GM12878 (cell line): ENCODE results near the gene FGF1. TPM values are rescaled to one million over a fixed set of nuclear protein-coding genes. Genes with fewer than 3 reads are reported as not detected.

Source experiments
- CREB1 ChIP-seq: IDR thresholded peaks from 2 replicates; pipeline ENCODE4 v1.6.1; 2012; ENCODE audit warnings: low read depth, mild to moderate bottlenecking, inconsistent platforms
- EP300 ChIP-seq, 2 experiments: fragments of 150-350 bp in 1 of 2; IDR thresholded peaks; 2 replicates each; pipeline ENCODE4 v1.6.1; 2011 to 2012; ENCODE audit warnings: low read depth in 2 of 2, low read length in 2 of 2, borderline replicate concordance in 1 of 2, improper control_type of control experiment in 1 of 2, inconsistent platforms in 1 of 2; ENCODE audit not compliant: control insufficient read depth in 1 of 2
- NFYB ChIP-seq: IDR thresholded peaks from 2 replicates; pipeline ENCODE4 v1.6.1; 2011; ENCODE audit warnings: low read depth, mild to moderate bottlenecking, low read length, improper control_type of control experiment, moderate library complexity; ENCODE audit not compliant: insufficient read depth
- POLR2A ChIP-seq: IDR thresholded peaks from 2 replicates; pipeline ENCODE4 v1.6.1; 2011; ENCODE audit warnings: low read depth, mild to moderate bottlenecking, low read length
- POLR2AphosphoS2 ChIP-seq: IDR thresholded peaks from 2 replicates; pipeline ENCODE4 v1.6.1; 2011; ENCODE audit warnings: low read depth, mild to moderate bottlenecking, low read length, improper control_type of control experiment, moderate library complexity
- SIX5 ChIP-seq: IDR thresholded peaks from 2 replicates; pipeline ENCODE4 v1.6.1; 2011; ENCODE audit warnings: mild to moderate bottlenecking, low read depth, low read length, moderate library complexity; ENCODE audit not compliant: severe bottlenecking
- SPI1 ChIP-seq: IDR thresholded peaks from 2 replicates; pipeline ENCODE4 v1.6.1; 2011; ENCODE audit warnings: low read depth, mild to moderate bottlenecking, low read length, moderate library complexity, borderline replicate concordance; ENCODE audit not compliant: insufficient read depth
- ZBTB11 ChIP-seq: fragments of 450-650 bp; formaldehyde crosslinking; IDR thresholded peaks from 2 replicates; pipeline ENCODE4 v1.5.0; 2022; ENCODE audit warnings: mild to moderate bottlenecking, missing genetic modification characterization
- ZNF592 ChIP-seq: fragments of 450-650 bp; IDR thresholded peaks from 2 replicates; pipeline ENCODE4 v1.6.1; 2017; ENCODE audit warnings: mild to moderate bottlenecking, moderate library complexity
- polyA plus RNA-seq, 11 experiments: library from polyadenylated mRNA; depleted of rRNA in 4 of 11; unstranded in 6 of 11; stranded (reverse) in 5 of 11; fragments of >200 nt; fragmentation: Nextera tagmentation in 4 of 11; fragmentation: Illumina TruSeq in 1 of 11; extraction: Ambion mirVana in 4 of 11; extraction: Trizol in 1 of 11; gene quantifications; 1 replicate in 1 of 11; 2 replicates in 10 of 11; pipeline versions ENCODE4 v1.2.1 to v1.2.3, GENCODE V29; 2011 to 2016; ENCODE audit warnings: inconsistent platforms in 2 of 11, missing spikeins in 2 of 11, low read depth in 1 of 11
- total RNA-seq, 4 experiments: library from RNA; depleted of rRNA in 3 of 4; stranded (reverse); fragments of >200 nt in 3 of 4; fragmentation: Illumina TruSeq in 1 of 4; extraction: Trizol in 1 of 4; gene quantifications; 2 replicates each; pipeline versions ENCODE4 v1.2.1 to v1.2.3, GENCODE V29; 2013 to 2021
- TF ChIP-seq, protein P1 (sequence below): fragments of 450-650 bp; formaldehyde crosslinking; IDR thresholded peaks from 2 replicates; pipeline ENCODE4 v1.4.0; 2020; ENCODE audit warnings: mild to moderate bottlenecking, moderate library complexity
- TF ChIP-seq, protein P2 (sequence below): fragments of 450-650 bp; IDR thresholded peaks from 2 replicates; pipeline ENCODE4 v1.6.1; 2017; ENCODE audit warnings: mild to moderate bottlenecking, moderate library complexity

FGF1 gene
- total and polyA plus RNA-seq, 10 of the 15 experiments (the other 5 are each of a cell fraction or from before 2014, with no cell fraction given), result not detected

- TF ChIP-seq ZNF592 (no peak), CREB1 (no peak), NFYB (no peak), ZBTB11 (CRISPR knock-in tag) (no peak), EP300 (IDR thresholded peaks at IDR 0.05; ENCODE audit: borderline replicate concordance in 1 of 2, control insufficient read depth in 1 of 2, low read depth in 2 of 2, low read length in 2 of 2) (no peak), SIX5 (no peak), SPI1 (no peak), POLR2A (no peak), POLR2AphosphoS2 (no peak)
- TF ChIP-seq, protein P1, sequence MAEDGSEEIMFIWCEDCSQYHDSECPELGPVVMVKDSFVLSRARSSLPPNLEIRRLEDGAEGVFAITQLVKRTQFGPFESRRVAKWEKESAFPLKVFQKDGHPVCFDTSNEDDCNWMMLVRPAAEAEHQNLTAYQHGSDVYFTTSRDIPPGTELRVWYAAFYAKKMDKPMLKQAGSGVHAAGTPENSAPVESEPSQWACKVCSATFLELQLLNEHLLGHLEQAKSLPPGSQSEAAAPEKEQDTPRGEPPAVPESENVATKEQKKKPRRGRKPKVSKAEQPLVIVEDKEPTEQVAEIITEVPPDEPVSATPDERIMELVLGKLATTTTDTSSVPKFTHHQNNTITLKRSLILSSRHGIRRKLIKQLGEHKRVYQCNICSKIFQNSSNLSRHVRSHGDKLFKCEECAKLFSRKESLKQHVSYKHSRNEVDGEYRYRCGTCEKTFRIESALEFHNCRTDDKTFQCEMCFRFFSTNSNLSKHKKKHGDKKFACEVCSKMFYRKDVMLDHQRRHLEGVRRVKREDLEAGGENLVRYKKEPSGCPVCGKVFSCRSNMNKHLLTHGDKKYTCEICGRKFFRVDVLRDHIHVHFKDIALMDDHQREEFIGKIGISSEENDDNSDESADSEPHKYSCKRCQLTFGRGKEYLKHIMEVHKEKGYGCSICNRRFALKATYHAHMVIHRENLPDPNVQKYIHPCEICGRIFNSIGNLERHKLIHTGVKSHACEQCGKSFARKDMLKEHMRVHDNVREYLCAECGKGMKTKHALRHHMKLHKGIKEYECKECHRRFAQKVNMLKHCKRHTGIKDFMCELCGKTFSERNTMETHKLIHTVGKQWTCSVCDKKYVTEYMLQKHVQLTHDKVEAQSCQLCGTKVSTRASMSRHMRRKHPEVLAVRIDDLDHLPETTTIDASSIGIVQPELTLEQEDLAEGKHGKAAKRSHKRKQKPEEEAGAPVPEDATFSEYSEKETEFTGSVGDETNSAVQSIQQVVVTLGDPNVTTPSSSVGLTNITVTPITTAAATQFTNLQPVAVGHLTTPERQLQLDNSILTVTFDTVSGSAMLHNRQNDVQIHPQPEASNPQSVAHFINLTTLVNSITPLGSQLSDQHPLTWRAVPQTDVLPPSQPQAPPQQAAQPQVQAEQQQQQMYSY (CRISPR knock-in tag), result no peak
- TF ChIP-seq, protein P2, sequence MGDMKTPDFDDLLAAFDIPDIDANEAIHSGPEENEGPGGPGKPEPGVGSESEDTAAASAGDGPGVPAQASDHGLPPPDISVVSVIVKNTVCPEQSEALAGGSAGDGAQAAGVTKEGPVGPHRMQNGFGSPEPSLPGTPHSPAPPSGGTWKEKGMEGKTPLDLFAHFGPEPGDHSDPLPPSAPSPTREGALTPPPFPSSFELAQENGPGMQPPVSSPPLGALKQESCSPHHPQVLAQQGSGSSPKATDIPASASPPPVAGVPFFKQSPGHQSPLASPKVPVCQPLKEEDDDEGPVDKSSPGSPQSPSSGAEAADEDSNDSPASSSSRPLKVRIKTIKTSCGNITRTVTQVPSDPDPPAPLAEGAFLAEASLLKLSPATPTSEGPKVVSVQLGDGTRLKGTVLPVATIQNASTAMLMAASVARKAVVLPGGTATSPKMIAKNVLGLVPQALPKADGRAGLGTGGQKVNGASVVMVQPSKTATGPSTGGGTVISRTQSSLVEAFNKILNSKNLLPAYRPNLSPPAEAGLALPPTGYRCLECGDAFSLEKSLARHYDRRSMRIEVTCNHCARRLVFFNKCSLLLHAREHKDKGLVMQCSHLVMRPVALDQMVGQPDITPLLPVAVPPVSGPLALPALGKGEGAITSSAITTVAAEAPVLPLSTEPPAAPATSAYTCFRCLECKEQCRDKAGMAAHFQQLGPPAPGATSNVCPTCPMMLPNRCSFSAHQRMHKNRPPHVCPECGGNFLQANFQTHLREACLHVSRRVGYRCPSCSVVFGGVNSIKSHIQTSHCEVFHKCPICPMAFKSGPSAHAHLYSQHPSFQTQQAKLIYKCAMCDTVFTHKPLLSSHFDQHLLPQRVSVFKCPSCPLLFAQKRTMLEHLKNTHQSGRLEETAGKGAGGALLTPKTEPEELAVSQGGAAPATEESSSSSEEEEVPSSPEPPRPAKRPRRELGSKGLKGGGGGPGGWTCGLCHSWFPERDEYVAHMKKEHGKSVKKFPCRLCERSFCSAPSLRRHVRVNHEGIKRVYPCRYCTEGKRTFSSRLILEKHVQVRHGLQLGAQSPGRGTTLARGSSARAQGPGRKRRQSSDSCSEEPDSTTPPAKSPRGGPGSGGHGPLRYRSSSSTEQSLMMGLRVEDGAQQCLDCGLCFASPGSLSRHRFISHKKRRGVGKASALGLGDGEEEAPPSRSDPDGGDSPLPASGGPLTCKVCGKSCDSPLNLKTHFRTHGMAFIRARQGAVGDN, result no peak
Observed at GRCh38 chr5:142561486-142562097, 124.3 kb downstream of the FGF1 start (continued).
